HEK293 (cell line): Measurements from ENCODE around the gene NSMCE1.

ENCODE experiments used
- ATF2 ChIP-seq: fragments of 450-650 bp; formaldehyde crosslinking; IDR thresholded peaks from 2 replicates; pipeline ENCODE4 v1.5.1; 2016; ENCODE audit warnings: missing biosample characterization, missing genetic modification characterization, low read depth
- BCL6B ChIP-seq: fragments of 450-650 bp; formaldehyde crosslinking; IDR thresholded peaks from 2 replicates; pipeline ENCODE4 v1.5.1; 2017; ENCODE audit warnings: missing biosample characterization, missing genetic modification characterization
- CTCF ChIP-seq: fragments of 450-650 bp; formaldehyde crosslinking; IDR thresholded peaks from 2 replicates; pipeline ENCODE4 v1.5.1; 2016; ENCODE audit warnings: missing biosample characterization, missing genetic modification characterization
- HOXC10 ChIP-seq: sonication (generic); formaldehyde crosslinking; IDR thresholded peaks from 2 replicates; pipeline ENCODE4 v1.8.1; 2023; ENCODE audit warnings: mild to moderate bottlenecking, missing genetic modification reagents
- HOXD13 ChIP-seq: sonication (generic); formaldehyde crosslinking; IDR thresholded peaks from 2 replicates; pipeline ENCODE4 v1.8.0; 2022; ENCODE audit warnings: missing genetic modification reagents, borderline replicate concordance
- INSM2 ChIP-seq: fragments of 450-650 bp; formaldehyde crosslinking; IDR thresholded peaks from 2 replicates; pipeline ENCODE4 v1.5.1; 2016; ENCODE audit warnings: missing biosample characterization, missing genetic modification characterization
- KLF7 ChIP-seq: fragments of 450-650 bp; formaldehyde crosslinking; IDR thresholded peaks from 2 replicates; pipeline ENCODE4 v1.5.1; 2016; ENCODE audit warnings: missing biosample characterization, missing genetic modification characterization, borderline replicate concordance
- PRDM6 ChIP-seq: fragments of 450-650 bp; formaldehyde crosslinking; IDR thresholded peaks from 2 replicates; pipeline ENCODE4 v1.5.1; 2017; ENCODE audit warnings: missing biosample characterization, missing genetic modification characterization
- REPIN1 ChIP-seq: fragments of 450-650 bp; formaldehyde crosslinking; IDR thresholded peaks from 2 replicates; pipeline ENCODE4 v1.5.1; 2017; ENCODE audit warnings: missing biosample characterization, missing genetic modification characterization, low read depth
- TCF7L2 ChIP-seq: IDR thresholded peaks from 2 replicates; pipeline ENCODE4 v1.6.1; 2011; ENCODE audit warnings: low read depth, mild to moderate bottlenecking, inconsistent platforms, low read length, moderate library complexity, borderline replicate concordance
- ZBTB17 ChIP-seq: fragments of 450-650 bp; formaldehyde crosslinking; IDR thresholded peaks from 2 replicates; pipeline ENCODE4 v1.5.1; 2016; ENCODE audit warnings: missing biosample characterization, missing genetic modification characterization
- ZBTB21 ChIP-seq: fragments of 450-650 bp; formaldehyde crosslinking; IDR thresholded peaks from 2 replicates; pipeline ENCODE4 v1.5.1; 2017; ENCODE audit warnings: missing biosample characterization, missing genetic modification characterization
- ZEB2 ChIP-seq: fragments of 450-650 bp; formaldehyde crosslinking; IDR thresholded peaks from 2 replicates; pipeline ENCODE4 v1.5.1; 2016; ENCODE audit warnings: missing biosample characterization, missing genetic modification characterization
- ZFP69B ChIP-seq: fragments of 450-650 bp; formaldehyde crosslinking; IDR thresholded peaks from 2 replicates; pipeline ENCODE4 v1.5.1; 2016; ENCODE audit warnings: missing biosample characterization, missing genetic modification characterization
- ZNF266 ChIP-seq: fragments of 450-650 bp; formaldehyde crosslinking; IDR thresholded peaks from 2 replicates; pipeline ENCODE4 v1.5.1; 2016; ENCODE audit warnings: missing biosample characterization, missing genetic modification characterization, low read depth
- ZNF394 ChIP-seq: fragments of 450-650 bp; formaldehyde crosslinking; IDR thresholded peaks from 2 replicates; pipeline ENCODE4 v1.5.1; 2016; ENCODE audit warnings: missing biosample characterization, missing genetic modification characterization, mild to moderate bottlenecking, moderate library complexity, borderline replicate concordance
- ZNF416 ChIP-seq: fragments of 450-650 bp; formaldehyde crosslinking; IDR thresholded peaks from 2 replicates; pipeline ENCODE4 v1.5.1; 2016; ENCODE audit warnings: missing biosample characterization, missing genetic modification characterization
- ZNF433 ChIP-seq: fragments of 450-650 bp; formaldehyde crosslinking; IDR thresholded peaks from 2 replicates; pipeline ENCODE4 v1.5.1; 2016; ENCODE audit warnings: missing biosample characterization, missing genetic modification characterization, low read depth
- ZNF510 ChIP-seq: fragments of 450-650 bp; formaldehyde crosslinking; IDR thresholded peaks from 2 replicates; pipeline ENCODE4 v1.5.1; 2018; ENCODE audit warnings: mild to moderate bottlenecking, missing genetic modification characterization, missing biosample characterization; ENCODE audit not compliant: insufficient replicate concordance
- ZNF548 ChIP-seq: fragments of 450-650 bp; formaldehyde crosslinking; IDR thresholded peaks from 2 replicates; pipeline ENCODE4 v1.5.1; 2016; ENCODE audit warnings: missing biosample characterization, missing genetic modification characterization
- ZNF549 ChIP-seq: fragments of 450-650 bp; IDR thresholded peaks from 2 replicates; pipeline ENCODE4 v1.5.1; 2018; ENCODE audit warnings: missing biosample characterization, missing genetic modification characterization, mild to moderate bottlenecking, inconsistent platforms, moderate library complexity
- ZNF560 ChIP-seq: fragments of 450-650 bp; formaldehyde crosslinking; IDR thresholded peaks from 2 replicates; pipeline ENCODE4 v1.5.1; 2017; ENCODE audit warnings: missing biosample characterization, missing genetic modification characterization, borderline replicate concordance
- ZNF600 ChIP-seq: fragments of 450-650 bp; formaldehyde crosslinking; IDR thresholded peaks from 2 replicates; pipeline ENCODE4 v1.5.1; 2016; ENCODE audit warnings: missing biosample characterization, missing genetic modification characterization
- ZNF621 ChIP-seq: fragments of 450-650 bp; formaldehyde crosslinking; IDR thresholded peaks from 2 replicates; pipeline ENCODE4 v1.5.1; 2017; ENCODE audit warnings: missing biosample characterization, missing genetic modification characterization
- ZNF76 ChIP-seq: fragments of 450-650 bp; formaldehyde crosslinking; IDR thresholded peaks from 2 replicates; pipeline ENCODE4; 2016; ENCODE audit warnings: low read depth, missing biosample characterization, missing genetic modification characterization, borderline replicate concordance
- ZNF768 ChIP-seq: fragments of 450-650 bp; formaldehyde crosslinking; IDR thresholded peaks from 2 replicates; pipeline ENCODE4 v1.5.1; 2018; ENCODE audit warnings: missing biosample characterization, mild to moderate bottlenecking, missing genetic modification characterization
- ZNF830 ChIP-seq: fragments of 450-650 bp; IDR thresholded peaks from 2 replicates; pipeline ENCODE4 v1.5.0; 2018; ENCODE audit warnings: missing biosample characterization, missing genetic modification characterization, low read depth, mild to moderate bottlenecking, moderate library complexity
- ZNF843 ChIP-seq: fragments of 450-650 bp; formaldehyde crosslinking; IDR thresholded peaks from 2 replicates; pipeline ENCODE4 v1.5.1; 2016; ENCODE audit warnings: missing biosample characterization, missing genetic modification characterization
- ZSCAN23 ChIP-seq: fragments of 450-650 bp; formaldehyde crosslinking; IDR thresholded peaks from 2 replicates; pipeline ENCODE4 v1.5.1; 2016; ENCODE audit warnings: missing biosample characterization, missing genetic modification characterization
- ZSCAN30 ChIP-seq: fragments of 450-650 bp; IDR thresholded peaks from 2 replicates; pipeline ENCODE4 v1.5.1; 2018; ENCODE audit warnings: missing biosample characterization, mild to moderate bottlenecking, missing genetic modification characterization, moderate library complexity

The NSMCE1 gene

GRCh38 chr16:27268376-27269299 lies at the start of gene NSMCE1 (continued):
- TF ChIP-seq ZBTB17 (tag by site-specific recombination) (peak; percentile 63), HOXC10 (CRISPR knock-in tag) (peak; percentile 73; the same call in 1 of the 2 replicates), ZSCAN30 (tag by site-specific recombination) (peak; percentile 42; the same call in 1 of the 2 replicates), REPIN1 (tag by site-specific recombination) (no peak), ZNF76 (tag by site-specific recombination) (no peak), ZNF266 (tag by site-specific recombination) (no peak), TCF7L2 (no peak), ZNF416 (tag by site-specific recombination) (no peak), ZNF600 (tag by site-specific recombination) (peak; percentile 15; the same call in 1 of the 2 replicates), ZNF843 (tag by site-specific recombination) (no peak; the same call in 1 of the 2 replicates), ZNF549 (tag by site-specific recombination) (no peak), ZEB2 (tag by site-specific recombination) (peak; percentile 63; the same call in 1 of the 2 replicates), ZNF433 (tag by site-specific recombination) (no peak), HOXD13 (CRISPR knock-in tag) (0 out of 2 replicates have a peak, but pooled peaks have one; percentile 47), BCL6B (tag by site-specific recombination) (no peak), PRDM6 (tag by site-specific recombination) (no peak), ZNF394 (tag by site-specific recombination) (no peak), ATF2 (tag by site-specific recombination) (no peak), ZBTB21 (tag by site-specific recombination) (peak; percentile 88), ZNF621 (no peak), ZNF510 (tag by site-specific recombination) (no peak), ZNF548 (no peak), ZNF768 (no peak), ZFP69B (tag by site-specific recombination) (no peak), CTCF (tag by site-specific recombination) (peak; percentile 70), INSM2 (tag by site-specific recombination) (no peak; the same call in 1 of the 2 replicates), ZSCAN23 (no peak), KLF7 (tag by site-specific recombination) (no peak), ZNF560 (no peak), ZNF830 (tag by site-specific recombination) (no peak)
